IPS-20b (cell line): Measurements from ENCODE around the gene LYST.

Source experiments
- H3K27ac ChIP-seq: one replicate; pipeline ENCODE4 v1.5.1; 2013; ENCODE audit warnings: low read length
- H3K27me3 ChIP-seq: 2 replicates; pipeline ENCODE4 v1.6.1; 2013; ENCODE audit warnings: mild to moderate bottlenecking, low read length, inconsistent platforms; ENCODE audit not compliant: insufficient read depth
- H3K36me3 ChIP-seq: 2 replicates; pipeline ENCODE4 v1.6.1; 2013; ENCODE audit warnings: low read depth, mild to moderate bottlenecking, inconsistent platforms, low read length, moderate library complexity; ENCODE audit not compliant: insufficient read depth
- H3K4me1 ChIP-seq: 2 replicates; pipeline ENCODE4 v1.6.1; 2013; ENCODE audit warnings: mild to moderate bottlenecking, control low read depth, inconsistent platforms, low read length, moderate library complexity; ENCODE audit not compliant: insufficient read depth
- H3K4me3 ChIP-seq: 2 replicates; pipeline ENCODE4 v1.5.1; 2013; ENCODE audit warnings: mild to moderate bottlenecking, low read length, inconsistent platforms
- H3K9ac ChIP-seq: 2 replicates; pipeline ENCODE4 v1.6.1; 2013; ENCODE audit warnings: low read depth, mild to moderate bottlenecking, inconsistent platforms, low read length, moderate library complexity
- H3K9me3 ChIP-seq: 2 replicates; pipeline ENCODE4 v1.6.1; 2013; ENCODE audit warnings: mild to moderate bottlenecking, low read depth, low read length, inconsistent platforms; ENCODE audit not compliant: insufficient read depth

The LYST gene

GRCh38 chr1:235661568-235661967, 205.1 kb downstream of the LYST start:
- Histone ChIP-seq H3K9ac (no peak overlapping the region), H3K4me1 (peaks cover 15% of the 10 kb centered on the region; the same call in 1 of the 2 replicates), H3K9me3 (no peaks in the 10 kb centered on the region), H3K27ac (no peak overlapping the region), H3K36me3 (no peaks in the 10 kb centered on the region), H3K4me3 (peak overlapping the region; percentile 19; the same call in 1 of the 2 replicates), H3K27me3 (no peaks in the 10 kb centered on the region)

- Histone ChIP-seq H3K9ac (no peak overlapping the region), H3K36me3 (no peaks in the 10 kb centered on the region), H3K27me3 (no peaks in the 10 kb centered on the region), H3K4me3 (no peak overlapping the region), H3K9me3 (no peaks in the 10 kb centered on the region), H3K4me1 (peaks cover 15% of the 10 kb centered on the region; the same call in 1 of the 2 replicates), H3K27ac (no peak overlapping the region)
Observed at GRCh38 chr1:235659186-235659771, 207.4 kb downstream of the LYST start.

DNA sequence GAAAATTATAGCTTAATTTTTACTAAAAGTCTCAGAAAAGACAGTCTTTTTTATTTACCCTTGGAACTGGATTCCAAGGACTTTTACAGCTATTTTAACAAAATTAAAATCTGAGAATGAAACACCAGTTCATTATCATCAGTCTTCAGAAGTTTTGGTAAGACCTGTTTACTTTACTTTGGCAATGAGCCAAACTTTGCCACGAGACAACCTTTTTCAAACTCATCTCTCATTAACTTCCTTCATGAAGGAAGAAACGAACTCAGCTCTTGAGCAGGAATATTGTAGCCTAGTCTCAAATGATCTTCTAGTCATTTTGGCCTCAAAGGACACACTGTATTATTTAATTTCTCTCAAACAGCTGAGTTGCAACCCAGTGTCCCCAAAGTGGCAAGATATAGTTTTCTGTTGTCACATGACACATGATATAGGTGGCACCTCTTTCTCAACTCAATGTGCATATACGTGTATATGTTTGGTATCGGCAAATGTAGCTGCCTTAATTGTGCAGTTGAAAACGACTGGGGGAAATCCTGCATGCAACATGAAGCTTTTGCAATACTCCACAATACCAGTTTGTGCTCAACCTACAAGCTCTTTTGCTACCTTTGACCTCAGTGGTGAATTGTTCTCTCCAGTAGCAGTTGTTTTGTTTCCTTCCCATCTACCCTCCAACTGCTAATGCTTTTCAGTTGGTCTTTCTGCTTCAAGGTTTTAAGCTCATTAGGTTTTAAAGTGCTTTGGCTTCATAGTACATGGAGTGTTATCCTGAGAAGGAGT, 208.8 kb downstream of the LYST start:
- Histone ChIP-seq H3K4me3 (no peak overlapping the region), H3K36me3 (no peaks in the 10 kb centered on the region), H3K4me1 (peaks cover 13% of the 10 kb centered on the region; the same call in 1 of the 2 replicates), H3K9me3 (no peaks in the 10 kb centered on the region), H3K9ac (no peak overlapping the region), H3K27ac (no peak overlapping the region), H3K27me3 (0 out of 2 replicates have a peak, but pooled peaks cover 2% of the 10 kb centered on the region)

DNA sequence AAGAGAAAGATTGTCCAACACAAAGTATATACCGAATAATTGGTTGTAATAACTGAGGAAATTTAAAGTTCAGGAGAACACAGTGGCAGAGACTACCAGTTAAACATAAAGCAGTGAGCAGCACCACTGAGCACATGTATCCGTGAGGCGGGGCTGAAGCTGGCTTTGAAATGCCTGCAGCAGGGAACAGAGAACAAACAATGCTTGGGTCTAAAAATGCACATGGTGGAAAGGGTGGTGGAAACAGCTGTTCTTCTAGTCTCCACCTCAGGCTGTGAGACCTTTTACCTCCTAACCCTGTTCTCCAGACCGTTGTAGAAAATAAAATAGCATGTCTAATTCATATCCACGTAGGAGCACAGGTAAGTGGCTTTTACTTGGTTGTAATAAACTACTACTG, 209.4 kb downstream of the LYST start:
- H3K36me3 ChIP-seq, result no peaks in the 10 kb centered on the region

GRCh38 chr1:235652364-235652763, 214.3 kb downstream of the LYST start:
- Histone ChIP-seq H3K9me3 (no peaks in the 10 kb centered on the region), H3K9ac (no peak overlapping the region), H3K27me3 (peaks cover 45% of the 10 kb centered on the region), H3K27ac (no peak overlapping the region), H3K36me3 (no peaks in the 10 kb centered on the region), H3K4me3 (no peak overlapping the region), H3K4me1 (peaks cover 10% of the 10 kb centered on the region; the same call in 1 of the 2 replicates)

More for the DNA sequence above, 209.4 kb downstream of the LYST start:
- Histone ChIP-seq H3K9ac (no peak overlapping the region), H3K27ac (no peak overlapping the region), H3K27me3 (peaks cover 8% of the 10 kb centered on the region; the same call in 1 of the 2 replicates), H3K4me3 (no peak overlapping the region), H3K9me3 (no peaks in the 10 kb centered on the region), H3K4me1 (peaks cover 8% of the 10 kb centered on the region; the same call in 1 of the 2 replicates)

- Histone ChIP-seq H3K4me1 (peaks cover 10% of the 10 kb centered on the region; the same call in 1 of the 2 replicates), H3K36me3 (no peaks in the 10 kb centered on the region), H3K9me3 (no peaks in the 10 kb centered on the region), H3K27ac (no peak overlapping the region), H3K4me3 (peak overlapping the region; percentile 71), H3K9ac (peak overlapping the region; percentile 70; the same call in 1 of the 2 replicates), H3K27me3 (peaks cover 48% of the 10 kb centered on the region)
Observed at GRCh38 chr1:235651170-235651806, 215.4 kb downstream of the LYST start.

- Histone ChIP-seq H3K9ac (peak overlapping the region; percentile 70; the same call in 1 of the 2 replicates), H3K4me1 (peaks cover 10% of the 10 kb centered on the region; the same call in 1 of the 2 replicates), H3K27me3 (peaks cover 48% of the 10 kb centered on the region), H3K27ac (no peak overlapping the region), H3K36me3 (no peaks in the 10 kb centered on the region), H3K4me3 (peak overlapping the region; percentile 71), H3K9me3 (no peaks in the 10 kb centered on the region)
Observed at GRCh38 chr1:235650341-235651169, 216.2 kb downstream of the LYST start.

DNA sequence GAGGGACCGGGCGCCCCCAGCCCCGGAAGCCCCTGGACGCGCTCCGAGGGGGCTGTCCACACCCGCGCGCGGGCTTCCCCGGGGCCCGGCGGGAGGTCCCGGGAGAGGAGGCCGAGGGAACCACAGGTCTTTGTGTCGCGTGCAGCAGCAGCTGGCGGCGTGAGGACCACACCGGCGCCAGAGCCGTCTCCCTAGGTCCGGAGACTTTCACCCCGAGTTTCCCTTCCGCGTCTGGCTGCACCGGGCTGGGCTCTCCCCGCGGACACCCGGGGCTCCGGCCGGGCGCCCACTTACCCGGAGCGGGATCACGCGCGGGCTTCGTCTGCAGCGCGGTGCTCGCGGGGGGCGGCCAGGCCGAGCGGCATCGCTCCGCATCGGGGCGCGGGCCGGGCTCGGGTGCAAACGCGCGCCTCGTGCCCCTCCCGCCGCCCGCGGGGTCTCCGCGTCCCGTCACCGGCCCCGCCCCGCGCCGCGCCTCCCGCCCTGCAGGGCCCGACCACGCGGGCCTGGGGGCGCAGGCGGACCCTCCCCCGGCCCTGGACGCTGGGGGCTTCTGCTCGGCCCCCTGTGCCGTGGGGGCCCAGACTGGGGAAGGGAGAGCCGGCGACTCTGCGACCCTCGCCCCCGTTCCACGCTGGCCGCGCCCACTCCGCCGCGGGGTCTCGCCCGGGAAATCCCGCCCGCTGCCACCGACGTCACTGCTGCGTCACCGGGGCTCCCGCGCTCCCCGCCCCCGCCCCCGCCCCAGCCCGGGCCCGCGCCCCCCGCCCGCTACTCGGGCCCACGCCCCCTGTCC, 217.1 kb downstream of the LYST start, which contains the start of gene GNG4:
Gene GNG4, minus strand, starts transcription at position 417 of the 796 bp plus-strand sequence. CDS start 65,946 bp downstream, outside the sequence.
- Histone ChIP-seq H3K27ac (no peak within 1 kb of the TSS), H3K9ac (peak within 1 kb of the TSS; percentile 70; the same call in 1 of the 2 replicates), H3K4me3 (peak within 1 kb of the TSS; percentile 71)

GRCh38 chr1:235648954-235649367, 217.7 kb downstream of the LYST start:
- Histone ChIP-seq H3K36me3 (no peaks in the 10 kb centered on the region), H3K27me3 (peaks cover 48% of the 10 kb centered on the region), H3K27ac (no peak overlapping the region), H3K9me3 (no peaks in the 10 kb centered on the region), H3K9ac (peak overlapping the region; percentile 43; the same call in 1 of the 2 replicates), H3K4me3 (peak overlapping the region; percentile 62), H3K4me1 (peaks cover 10% of the 10 kb centered on the region; the same call in 1 of the 2 replicates)

More for the DNA sequence above, 217.1 kb downstream of the LYST start, which contains the start of gene GNG4:
- Histone ChIP-seq H3K36me3 (no peaks in the 10 kb centered on the region), H3K27me3 (peaks cover 48% of the 10 kb centered on the region), H3K9me3 (no peaks in the 10 kb centered on the region), H3K4me1 (peaks cover 10% of the 10 kb centered on the region; the same call in 1 of the 2 replicates)

DNA sequence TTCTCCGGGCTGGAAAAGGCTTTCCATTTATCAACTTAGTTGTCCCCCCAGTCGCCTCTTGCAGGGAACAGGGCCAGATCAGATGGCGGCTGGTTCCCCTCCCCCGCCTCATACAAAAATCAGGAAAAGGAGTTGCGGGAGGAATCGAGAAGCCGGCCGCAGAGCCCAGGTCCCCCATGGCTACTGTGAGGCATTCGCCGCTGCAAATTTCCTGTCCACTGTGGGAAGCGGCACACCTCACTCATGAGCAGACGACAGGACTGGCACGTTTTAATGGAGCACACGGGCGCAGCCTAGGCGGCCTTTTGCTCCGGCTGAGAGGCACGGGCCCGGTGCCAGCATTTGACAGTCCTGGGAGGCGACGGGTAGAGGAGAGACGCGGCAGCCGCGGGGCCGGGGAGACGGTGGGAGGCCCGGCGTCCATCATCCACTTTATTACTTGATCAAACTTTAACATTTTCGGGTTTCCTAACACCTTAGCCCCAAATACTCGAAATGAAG, 218.2 kb downstream of the LYST start:
- H3K9ac ChIP-seq, result peak overlapping the region; percentile 43; the same call in 1 of the 2 replicates
- H3K27ac ChIP-seq, result no peak overlapping the region

More for the DNA sequence above, 218.2 kb downstream of the LYST start:
- H3K27me3 ChIP-seq, result peaks cover 48% of the 10 kb centered on the region
- H3K4me3 ChIP-seq, result peak overlapping the region; percentile 62
- no peaks in the 10 kb centered on the region for H3K9me3 ChIP-seq
- H3K36me3 ChIP-seq, result no peaks in the 10 kb centered on the region
- H3K4me1 ChIP-seq, result peaks cover 14% of the 10 kb centered on the region
